Measurements from ENCODE around the gene ST6GALNAC4. TPM values are rescaled to one million over a fixed set of nuclear protein-coding genes. Genes with fewer than 3 reads are reported as not detected.

ST6GALNAC4 gene
- polyA plus RNA-seq, 1 of the 3 experiments (the other 2 are of a cell fraction), result 30.2 TPM

DNA sequence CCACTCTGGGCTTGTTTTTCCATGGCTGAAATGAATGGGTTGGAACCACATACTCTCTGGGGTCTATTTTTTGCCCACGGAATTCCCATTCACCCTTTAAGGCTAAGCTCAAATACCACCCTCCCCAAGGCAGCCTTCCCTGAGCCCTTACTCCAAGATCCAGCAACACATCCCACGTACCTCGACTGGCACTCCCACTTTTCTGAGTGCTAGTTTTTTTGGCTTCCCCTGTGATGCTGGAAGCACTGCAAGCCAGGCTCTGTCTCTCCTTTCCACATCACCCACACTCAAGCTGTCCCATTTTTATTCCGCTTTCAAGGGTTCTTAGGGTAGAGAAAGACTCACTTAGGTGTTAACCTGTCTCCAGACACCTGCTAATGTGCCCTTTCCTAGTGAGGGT lies 23.4 kb downstream of the ST6GALNAC4 start:
- H4K20me1 ChIP-seq (ENCODE audit: insufficient read depth), result no peaks in the 10 kb centered on the region
- TF ChIP-seq GABPA (IDR thresholded peaks at IDR 0.05; ENCODE audit: low read depth) (no peak), EZH2phosphoT487 (IDR thresholded peaks at IDR 0.05; ENCODE audit: borderline replicate concordance, low read depth) (no peak), TAF1 (IDR thresholded peaks at IDR 0.05; ENCODE audit: borderline replicate concordance, low read depth, low read length) (no peak), TEAD4 (IDR thresholded peaks at IDR 0.05; ENCODE audit: borderline replicate concordance, insufficient read depth) (no peak), NFIC (IDR thresholded peaks at IDR 0.05; ENCODE audit: borderline replicate concordance) (no peak), YY1 (IDR thresholded peaks at IDR 0.05; ENCODE audit: low read depth) (no peak), SIN3A (IDR thresholded peaks at IDR 0.05; ENCODE audit: borderline replicate concordance, low read depth, low read length) (no peak), MEF2A (IDR thresholded peaks at IDR 0.05; ENCODE audit: borderline replicate concordance, low read depth) (no peak), ELF1 (IDR thresholded peaks at IDR 0.05) (no peak), JUND (IDR thresholded peaks at IDR 0.05) (no peak), MAX (IDR thresholded peaks at IDR 0.05; ENCODE audit: low read depth) (no peak), MXI1 (IDR thresholded peaks at IDR 0.05; ENCODE audit: low read depth, low read length) (no peak), RFX5 (IDR thresholded peaks at IDR 0.05; ENCODE audit: low read length) (no peak), FOXM1 (IDR thresholded peaks at IDR 0.05; ENCODE audit: low read depth) (no peak), EP300 (IDR thresholded peaks at IDR 0.05; ENCODE audit: borderline replicate concordance in 1 of 2, low read depth in 1 of 2, low read length in 1 of 2) (no peak), POLR2AphosphoS5 (IDR thresholded peaks at IDR 0.05; ENCODE audit: low read depth, low read length) (no peak)
- TF ChIP-seq, protein P1, sequence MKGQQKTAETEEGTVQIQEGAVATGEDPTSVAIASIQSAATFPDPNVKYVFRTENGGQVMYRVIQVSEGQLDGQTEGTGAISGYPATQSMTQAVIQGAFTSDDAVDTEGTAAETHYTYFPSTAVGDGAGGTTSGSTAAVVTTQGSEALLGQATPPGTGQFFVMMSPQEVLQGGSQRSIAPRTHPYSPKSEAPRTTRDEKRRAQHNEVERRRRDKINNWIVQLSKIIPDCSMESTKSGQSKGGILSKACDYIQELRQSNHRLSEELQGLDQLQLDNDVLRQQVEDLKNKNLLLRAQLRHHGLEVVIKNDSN (IDR thresholded peaks at IDR 0.05; ENCODE audit: borderline replicate concordance, low read depth), result no peak
- TF ChIP-seq, protein P2, sequence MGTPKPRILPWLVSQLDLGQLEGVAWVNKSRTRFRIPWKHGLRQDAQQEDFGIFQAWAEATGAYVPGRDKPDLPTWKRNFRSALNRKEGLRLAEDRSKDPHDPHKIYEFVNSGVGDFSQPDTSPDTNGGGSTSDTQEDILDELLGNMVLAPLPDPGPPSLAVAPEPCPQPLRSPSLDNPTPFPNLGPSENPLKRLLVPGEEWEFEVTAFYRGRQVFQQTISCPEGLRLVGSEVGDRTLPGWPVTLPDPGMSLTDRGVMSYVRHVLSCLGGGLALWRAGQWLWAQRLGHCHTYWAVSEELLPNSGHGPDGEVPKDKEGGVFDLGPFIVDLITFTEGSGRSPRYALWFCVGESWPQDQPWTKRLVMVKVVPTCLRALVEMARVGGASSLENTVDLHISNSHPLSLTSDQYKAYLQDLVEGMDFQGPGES (IDR thresholded peaks at IDR 0.05; ENCODE audit: low read depth, low read length), result no peak
- TF ChIP-seq, protein P3, sequence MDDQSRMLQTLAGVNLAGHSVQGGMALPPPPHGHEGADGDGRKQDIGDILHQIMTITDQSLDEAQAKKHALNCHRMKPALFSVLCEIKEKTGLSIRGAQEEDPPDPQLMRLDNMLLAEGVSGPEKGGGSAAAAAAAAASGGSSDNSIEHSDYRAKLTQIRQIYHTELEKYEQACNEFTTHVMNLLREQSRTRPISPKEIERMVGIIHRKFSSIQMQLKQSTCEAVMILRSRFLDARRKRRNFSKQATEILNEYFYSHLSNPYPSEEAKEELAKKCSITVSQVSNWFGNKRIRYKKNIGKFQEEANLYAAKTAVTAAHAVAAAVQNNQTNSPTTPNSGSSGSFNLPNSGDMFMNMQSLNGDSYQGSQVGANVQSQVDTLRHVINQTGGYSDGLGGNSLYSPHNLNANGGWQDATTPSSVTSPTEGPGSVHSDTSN (IDR thresholded peaks at IDR 0.05), result no peak
- H3K36me3 ChIP-seq (replicated peaks in 1 of 2; ENCODE audit: control insufficient read depth in 1 of 2, insufficient read depth in 2 of 2, low read length in 1 of 2), result peaks cover 48 to 72% of the 10 kb centered on the region in 2 experiments
- no peak overlapping the region for H3K4me2 ChIP-seq
- H3K27me3 ChIP-seq (ENCODE audit: insufficient read depth), result no peaks in the 10 kb centered on the region
- H3K9ac ChIP-seq, result no peak overlapping the region
- H3K27ac ChIP-seq (ENCODE audit: low read depth in 2 of 2, low read length in 1 of 2), result no peak overlapping the region
- no peak for DNase-seq
- H2AFZ ChIP-seq (ENCODE audit: low read depth), result no peak overlapping the region
- no peaks in the 10 kb centered on the region for H3K9me3 ChIP-seq
- H3K4me3 ChIP-seq (ENCODE audit: low read depth in 2 of 2, low read length in 1 of 2), result no peak overlapping the region
- ChIA-PET POLR2A (no interaction called here), CTCF (interaction anchor here (1.1 to 2.0 kb wide), 3 partner anchors 24 to 158 kb away, joined by 3 to 8 read pairs (median 6); partner anchors contain the start of gene TOR2A)
- no peaks in the 10 kb centered on the region for H3K9me2 ChIP-seq
- H3K4me1 ChIP-seq (ENCODE audit: control insufficient read depth in 1 of 2, insufficient read depth in 2 of 2, low read depth in 1 of 2, low read length in 1 of 2), result peaks cover 5 to 13% of the 10 kb centered on the region in 2 experiments; a peak in 2 of 4 replicates
- WGBS (ENCODE audit: low lambda C conversion rate), result 94% methylated on average over 4 of the region's 4 CpGs
- peaks cover 9% of the 10 kb centered on the region for H3F3A ChIP-seq (replicated peaks; ENCODE audit: insufficient read depth)
- peaks cover 18% of the 10 kb centered on the region for H3K79me2 ChIP-seq (ENCODE audit: insufficient read depth)
